DOHH2 (cell line): ENCODE results near the gene ZBED2.

Source experiments
- EZH2phosphoT487 ChIP-seq: fragments of 200-600 bp; sonication (generic); IDR thresholded peaks from 2 replicates; pipeline ENCODE4 v1.6.1; 2017; ENCODE audit warnings: borderline replicate concordance, mild to moderate bottlenecking, antibody characterized with exemption, low read length, moderate library complexity, mixed read lengths
- TF ChIP-seq, protein P1 (sequence below): fragments of 200-600 bp; sonication (generic); IDR thresholded peaks from one replicate; pipeline ENCODE4 v1.5.1; 2014; ENCODE audit warnings: antibody characterized with exemption, mild to moderate bottlenecking, low read depth, low read length; ENCODE audit not compliant: poor library complexity, severe bottlenecking

- TF ChIP-seq EZH2phosphoT487: no peak
- TF ChIP-seq, protein P1, sequence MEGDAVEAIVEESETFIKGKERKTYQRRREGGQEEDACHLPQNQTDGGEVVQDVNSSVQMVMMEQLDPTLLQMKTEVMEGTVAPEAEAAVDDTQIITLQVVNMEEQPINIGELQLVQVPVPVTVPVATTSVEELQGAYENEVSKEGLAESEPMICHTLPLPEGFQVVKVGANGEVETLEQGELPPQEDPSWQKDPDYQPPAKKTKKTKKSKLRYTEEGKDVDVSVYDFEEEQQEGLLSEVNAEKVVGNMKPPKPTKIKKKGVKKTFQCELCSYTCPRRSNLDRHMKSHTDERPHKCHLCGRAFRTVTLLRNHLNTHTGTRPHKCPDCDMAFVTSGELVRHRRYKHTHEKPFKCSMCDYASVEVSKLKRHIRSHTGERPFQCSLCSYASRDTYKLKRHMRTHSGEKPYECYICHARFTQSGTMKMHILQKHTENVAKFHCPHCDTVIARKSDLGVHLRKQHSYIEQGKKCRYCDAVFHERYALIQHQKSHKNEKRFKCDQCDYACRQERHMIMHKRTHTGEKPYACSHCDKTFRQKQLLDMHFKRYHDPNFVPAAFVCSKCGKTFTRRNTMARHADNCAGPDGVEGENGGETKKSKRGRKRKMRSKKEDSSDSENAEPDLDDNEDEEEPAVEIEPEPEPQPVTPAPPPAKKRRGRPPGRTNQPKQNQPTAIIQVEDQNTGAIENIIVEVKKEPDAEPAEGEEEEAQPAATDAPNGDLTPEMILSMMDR: no peak
Observed at GRCh38 chr3:111610612-111611054, 15.5 kb upstream of the ZBED2 start.
